GM12891 (cell line): Measurements from ENCODE around the gene C15orf39.

Experiments used
- POLR2A ChIP-seq: IDR thresholded peaks from 2 replicates; pipeline ENCODE4 v1.6.1; 2011; ENCODE audit warnings: low read depth, low read length, control low read depth
- POLR2AphosphoS5 ChIP-seq: IDR thresholded peaks from 2 replicates; pipeline ENCODE4 v1.6.1; 2011; ENCODE audit warnings: low read depth, low read length, control low read depth
- POU2F2 ChIP-seq: IDR thresholded peaks from 2 replicates; pipeline ENCODE4 v1.6.1; 2011; ENCODE audit warnings: low read depth, mild to moderate bottlenecking, control low read depth, low read length, moderate library complexity
- TAF1 ChIP-seq: IDR thresholded peaks from 2 replicates; pipeline ENCODE4 v1.6.1; 2011; ENCODE audit warnings: low read depth, low read length, control low read depth

GRCh38 chr15:75223688-75224087 lies 22.0 kb downstream of the C15orf39 start:
- TF ChIP-seq POLR2AphosphoS5 (no peak), POLR2A (no peak), POU2F2 (no peak), TAF1 (no peak)
